ENCODE data around the gene PPY. TPM values are rescaled to one million over a fixed set of nuclear protein-coding genes. Genes with fewer than 3 reads are reported as not detected.
A peak's percentile ranks its signal among the peaks of the same experiment; 100 is the strongest.
"Not testable (repeated sequence)": the region's sequence is repeated elsewhere in the genome, so short reads cannot be mapped to it uniquely, and the experiment has no call there.

The PPY gene
- total RNA-seq, 6 experiments from 2014 or later, result not detected

GRCh38 chr17:43970366-43970765, 28.1 kb upstream of the PPY start:
- DNase-seq, result no peak
- Mint-ChIP-seq H3K36me3 (ENCODE audit: low read depth) (no peaks in the 10 kb centered on the region), H3K9me3 (no peaks in the 10 kb centered on the region), H3K4me3 (no peak overlapping the region), H3K4me1 (ENCODE audit: low read depth) (peaks cover 19% of the 10 kb centered on the region), H3K27me3 (ENCODE audit: insufficient read depth) (peaks cover 42% of the 10 kb centered on the region), H3K27ac (no peak overlapping the region)
- TF ChIP-seq CTCF (IDR thresholded peaks at IDR 0.05), result no peak

- peak overlapping the region; percentile 78 for H3K4me3 Mint-ChIP-seq
- no peak for TF ChIP-seq CTCF (IDR thresholded peaks at IDR 0.05)
- peak; percentile 12 for DNase-seq
- H3K4me1 Mint-ChIP-seq (ENCODE audit: low read depth), result peaks cover 19% of the 10 kb centered on the region
- H3K36me3 Mint-ChIP-seq (ENCODE audit: low read depth), result no peaks in the 10 kb centered on the region
- H3K27ac Mint-ChIP-seq, result no peak overlapping the region
- peaks cover 36% of the 10 kb centered on the region for H3K27me3 Mint-ChIP-seq (ENCODE audit: insufficient read depth)
- no peaks in the 10 kb centered on the region for H3K9me3 Mint-ChIP-seq
Observed at GRCh38 chr17:43967251-43967875, 25.1 kb upstream of the PPY start.

GRCh38 chr17:43966276-43966675, 24.0 kb upstream of the PPY start:
- no peak for DNase-seq
- Mint-ChIP-seq H3K27me3 (ENCODE audit: insufficient read depth) (peaks cover 37% of the 10 kb centered on the region), H3K27ac (no peak overlapping the region)

GRCh38 chr17:43962479-43962878, 20.2 kb upstream of the PPY start:
- H3K9me3 Mint-ChIP-seq, result no peaks in the 10 kb centered on the region
- H3K4me1 Mint-ChIP-seq (ENCODE audit: low read depth), result peaks cover 15% of the 10 kb centered on the region
- no peak for DNase-seq
- H3K27me3 Mint-ChIP-seq (ENCODE audit: insufficient read depth), result peaks cover 16% of the 10 kb centered on the region
- H3K27ac Mint-ChIP-seq, result no peak overlapping the region
- H3K4me3 Mint-ChIP-seq, result no peak overlapping the region
- no peaks in the 10 kb centered on the region for H3K36me3 Mint-ChIP-seq (ENCODE audit: low read depth)
- TF ChIP-seq CTCF (IDR thresholded peaks at IDR 0.05), result no peak

More at GRCh38 chr17:43966276-43966675, 24.0 kb upstream of the PPY start:
- no peak overlapping the region for H3K4me3 Mint-ChIP-seq
- H3K9me3 Mint-ChIP-seq, result no peaks in the 10 kb centered on the region
- no peak for TF ChIP-seq CTCF (IDR thresholded peaks at IDR 0.05)
- no peaks in the 10 kb centered on the region for H3K36me3 Mint-ChIP-seq (ENCODE audit: low read depth)
- peaks cover 19% of the 10 kb centered on the region for H3K4me1 Mint-ChIP-seq (ENCODE audit: low read depth)

GRCh38 chr17:43961954-43962353, 19.7 kb upstream of the PPY start:
- Mint-ChIP-seq H3K36me3 (ENCODE audit: low read depth) (no peaks in the 10 kb centered on the region), H3K4me3 (no peak overlapping the region), H3K27ac (no peak overlapping the region), H3K9me3 (no peaks in the 10 kb centered on the region), H3K27me3 (ENCODE audit: insufficient read depth) (peaks cover 16% of the 10 kb centered on the region), H3K4me1 (ENCODE audit: low read depth) (peaks cover 10% of the 10 kb centered on the region)
- no peak for TF ChIP-seq CTCF (IDR thresholded peaks at IDR 0.05)
- DNase-seq, result no peak

- H3K27ac Mint-ChIP-seq; H3K4me1 Mint-ChIP-seq (ENCODE audit: low read depth); H3K36me3 Mint-ChIP-seq (ENCODE audit: low read depth); DNase-seq; H3K9me3 Mint-ChIP-seq; H3K4me3 Mint-ChIP-seq: not testable (repeated sequence)
- H3K27me3 Mint-ChIP-seq (ENCODE audit: insufficient read depth), result peaks cover 16% of the 10 kb centered on the region
Observed at GRCh38 chr17:43961292-43961691, 19.0 kb upstream of the PPY start.

Data from HFFc6 (cell line).